CD4-positive, alpha-beta T cell treated with Interleukin-2 at 100 ng/mL for 4 hours (primary cell): ENCODE data around the gene ST7.

Experiments used
- DNase-seq: peaks from one replicate; pipeline ENCODE4 v3.0.0-alpha.2; 2020; ENCODE audit warnings: low spot score

ST7 gene

GRCh38 chr7:117274951-117275350, 321.6 kb downstream of the ST7 start:
- no peak for DNase-seq

- no peak for DNase-seq
Measured at GRCh38 chr7:117277576-117277975, 324.3 kb downstream of the ST7 start.

DNA sequence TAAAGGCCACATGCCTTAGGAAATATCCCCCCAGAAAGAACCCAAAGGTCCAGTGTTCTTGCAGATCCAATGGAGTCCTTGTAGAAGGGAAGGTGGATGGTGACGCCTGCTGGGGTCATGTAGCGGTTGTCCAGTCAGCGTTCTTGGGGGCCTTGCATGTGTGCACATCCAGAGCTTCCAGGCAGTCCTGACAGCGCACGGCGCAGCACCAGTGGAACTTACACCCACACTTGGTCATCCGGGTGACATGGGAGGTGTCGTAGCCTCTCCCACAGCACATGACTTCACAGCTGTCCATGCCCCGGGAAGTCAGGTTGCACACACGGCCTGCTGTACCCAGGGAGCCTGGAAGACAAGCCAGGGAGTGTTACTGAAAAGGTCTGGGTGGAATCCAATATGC, 324.7 kb downstream of the ST7 start:
- no peak for DNase-seq

GRCh38 chr7:117279203-117279602, 325.9 kb downstream of the ST7 start:
- DNase-seq, result no peak
